ENCODE data around the gene GATB.
"Not testable (repeated sequence)": the region's sequence is repeated elsewhere in the genome, so short reads cannot be mapped to it uniquely, and the experiment has no call there.

GATB gene

DNA sequence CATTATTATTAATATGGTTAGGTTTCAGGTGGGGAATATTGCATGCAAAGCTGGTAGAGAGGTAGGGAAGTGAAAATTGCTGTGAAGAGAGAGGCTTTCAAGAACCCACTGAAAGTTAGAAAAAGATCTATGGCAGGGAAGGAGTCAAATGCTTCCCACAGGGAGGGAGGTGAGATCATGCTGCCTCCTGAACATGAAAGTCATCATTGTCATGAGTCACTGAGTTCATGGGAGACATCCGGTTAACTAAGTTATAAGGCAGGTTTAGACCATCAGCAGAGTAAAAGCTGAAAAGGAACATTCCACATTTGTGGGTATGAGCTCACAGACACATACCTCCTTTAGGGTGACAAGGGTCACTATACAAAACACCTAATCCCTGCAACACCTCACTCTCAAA is 16.2 kb downstream of the GATB start:
- CTCF ChIA-PET, result no interaction called here

GRCh38 chr4:151743894-151744293 is 16.9 kb downstream of the GATB start:
- CTCF ChIA-PET, result interaction anchor here (1.5 kb wide), 1 partner anchor 16 kb away, joined by 5 read pairs; no protein-coding TSS in a partner anchor
- TF ChIP-seq CTCF (IDR thresholded peaks at IDR 0.05; ENCODE audit: insufficient read depth, low read length, missing control alignments), result no peak
- POLR2A ChIA-PET, result no interaction called here
- no peak overlapping the region for H3K4me3 ChIP-seq (ENCODE audit: low read depth, low read length)
- DNase-seq (ENCODE audit: low read depth, low spot score), result no peak

More for the DNA sequence above, 16.2 kb downstream of the GATB start:
- POLR2A ChIA-PET, result no interaction called here
- TF ChIP-seq CTCF (IDR thresholded peaks at IDR 0.05; ENCODE audit: insufficient read depth, low read length, missing control alignments), result no peak
- DNase-seq (ENCODE audit: low read depth, low spot score), result peak; percentile 80
- no peak overlapping the region for H3K4me3 ChIP-seq (ENCODE audit: low read depth, low read length)

- POLR2A ChIA-PET, result no interaction called here
- no peak overlapping the region for H3K4me3 ChIP-seq (ENCODE audit: low read depth, low read length)
- CTCF ChIA-PET, result interaction anchor here (1.5 kb wide), 1 partner anchor 15 kb away, joined by 5 read pairs; no protein-coding TSS in a partner anchor
- TF ChIP-seq CTCF (IDR thresholded peaks at IDR 0.05; ENCODE audit: insufficient read depth, low read length, missing control alignments), result no peak
- DNase-seq (ENCODE audit: low read depth, low spot score), result no peak
Observed at GRCh38 chr4:151743128-151743854, 17.5 kb downstream of the GATB start.

DNA sequence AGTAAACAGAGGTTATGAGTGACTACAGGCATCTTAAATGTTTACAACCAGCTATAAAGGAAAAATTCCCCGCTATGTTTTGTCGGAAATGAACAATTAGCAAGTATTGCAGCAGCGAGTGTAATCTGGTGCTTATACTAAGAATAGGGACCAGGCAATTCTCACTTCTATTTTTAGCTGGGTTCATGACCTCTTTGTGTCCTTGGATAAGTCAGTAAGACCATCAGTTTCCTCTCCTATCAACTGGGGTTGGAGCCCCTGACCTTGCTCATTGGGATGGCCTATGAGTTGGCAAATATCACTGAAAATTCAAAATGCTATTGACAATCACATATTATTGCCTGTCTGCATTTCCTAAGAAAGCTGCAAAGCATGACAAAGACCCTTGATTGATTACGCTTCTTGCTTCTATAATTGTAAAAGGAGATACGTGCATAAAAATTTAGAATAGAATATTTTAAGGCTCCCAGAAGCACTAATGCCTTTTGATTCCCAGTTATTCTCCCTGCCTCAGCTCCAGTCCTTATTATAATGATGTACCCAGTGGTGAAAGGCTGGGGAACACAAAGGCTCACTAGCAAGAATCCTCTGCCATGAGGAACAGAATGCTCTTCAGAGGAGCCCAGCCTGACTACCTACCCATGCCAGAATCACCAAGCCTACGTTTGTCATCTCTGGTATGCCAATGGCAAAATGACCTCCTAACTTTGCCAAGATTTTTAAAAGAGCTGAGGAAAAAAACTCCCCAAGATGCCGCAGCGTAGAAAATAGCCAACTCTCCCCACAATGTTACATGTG is 21.9 kb downstream of the GATB start:
- no peak overlapping the region for H3K4me3 ChIP-seq (ENCODE audit: low read depth, low read length)
- no peak for TF ChIP-seq CTCF (IDR thresholded peaks at IDR 0.05; ENCODE audit: insufficient read depth, low read length, missing control alignments)
- no peak for DNase-seq (ENCODE audit: low read depth, low spot score)
- POLR2A ChIA-PET, result no interaction called here
- CTCF ChIA-PET, result interaction anchor here (1.5 kb wide), 1 partner anchor 9 kb away, joined by 4 read pairs; no protein-coding TSS in a partner anchor

DNA sequence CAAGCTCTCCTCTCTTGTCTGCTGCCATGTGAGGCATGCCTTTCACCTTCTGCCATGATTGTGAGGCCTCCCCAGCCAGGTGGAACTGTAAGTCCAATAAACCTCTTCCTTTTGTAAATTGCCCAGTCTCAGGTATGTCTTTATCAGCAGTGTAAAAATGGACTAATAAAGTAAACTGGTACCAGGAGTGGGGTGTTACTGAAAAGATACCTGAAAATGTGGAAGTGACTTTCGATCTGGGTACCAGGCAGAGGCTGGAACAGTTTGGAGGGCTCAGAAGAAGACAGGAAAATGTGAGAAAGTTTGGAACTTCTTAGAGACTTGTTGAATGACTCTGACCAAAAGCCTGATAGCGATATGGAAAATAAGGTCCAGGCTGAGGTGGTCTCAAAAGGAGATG is 24.0 kb downstream of the GATB start:
- CTCF ChIA-PET; H3K4me3 ChIP-seq (ENCODE audit: low read depth, low read length); POLR2A ChIA-PET; DNase-seq (ENCODE audit: low read depth, low spot score): not testable (repeated sequence)

GRCh38 chr4:151736361-151736760 is 24.4 kb downstream of the GATB start:
- CTCF ChIA-PET, result no interaction called here
- DNase-seq (ENCODE audit: low read depth, low spot score), result no peak
- no peak for TF ChIP-seq CTCF (IDR thresholded peaks at IDR 0.05; ENCODE audit: insufficient read depth, low read length, missing control alignments)
- POLR2A ChIA-PET, result no interaction called here
- H3K4me3 ChIP-seq (ENCODE audit: low read depth, low read length), result no peak overlapping the region

DNA sequence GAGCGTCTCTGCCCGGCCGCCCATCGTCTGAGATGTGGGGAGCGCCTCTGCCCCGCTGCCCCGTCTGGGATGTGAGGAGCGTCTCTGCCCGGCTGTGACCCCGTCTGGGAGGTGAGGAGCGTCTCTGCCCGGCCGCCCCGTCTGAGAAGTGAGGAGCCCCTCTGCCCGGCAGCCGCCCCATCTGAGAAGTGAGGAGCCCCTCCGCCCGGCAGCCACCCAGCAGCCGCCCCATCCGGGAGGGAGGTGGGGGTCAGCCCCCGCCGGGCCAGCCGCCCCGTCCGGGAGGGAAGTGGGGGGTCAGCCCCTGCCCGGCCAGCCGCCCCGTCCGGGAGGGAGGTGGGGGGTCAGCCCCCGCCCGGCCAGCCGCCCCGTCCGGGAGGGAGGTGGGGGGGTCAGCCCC is 29.1 kb downstream of the GATB start:
- POLR2A ChIA-PET; H3K4me3 ChIP-seq (ENCODE audit: low read depth, low read length); DNase-seq (ENCODE audit: low read depth, low spot score): not testable (repeated sequence)
- CTCF ChIA-PET, result interaction anchor here (1.3 kb wide), 1 partner anchor 639 kb away, joined by 4 read pairs; no protein-coding TSS in a partner anchor

Measured in AG04449 (cell line).